Fibroblast of lung (primary cell): Measurements from ENCODE around the gene PF4V1. TPM values are rescaled to one million over a fixed set of nuclear protein-coding genes. Genes with fewer than 3 reads are reported as not detected.

Source experiments
- DNase-seq, 2 donors: peaks; one replicate each; pipeline versions ENCODE4 v3.0.0 to v3.0.0-alpha.2; 2010; ENCODE audit warnings: low read depth in 2 of 2
- H2AFZ ChIP-seq: 2 replicates; pipeline ENCODE4 v1.5.1; 2012; ENCODE audit warnings: low read length, control low read depth, inconsistent platforms
- H3K27ac ChIP-seq: 2 replicates; pipeline ENCODE4 v1.5.1; 2011; ENCODE audit warnings: low read length, control low read depth; ENCODE audit not compliant: insufficient read depth
- H3K27me3 ChIP-seq: 2 replicates; pipeline ENCODE4 v1.5.1; 2011; ENCODE audit warnings: mild to moderate bottlenecking, low read length; ENCODE audit not compliant: control insufficient read depth, insufficient read depth
- H3K36me3 ChIP-seq: 2 replicates; pipeline ENCODE4 v1.5.1; 2011; ENCODE audit warnings: low read length; ENCODE audit not compliant: control insufficient read depth, insufficient read depth
- H3K4me1 ChIP-seq: 2 replicates; pipeline ENCODE4 v1.5.1; 2011; ENCODE audit warnings: low read length; ENCODE audit not compliant: control insufficient read depth, insufficient read depth; ENCODE audit errors: extremely low read depth
- H3K4me2 ChIP-seq: 2 replicates; pipeline ENCODE4 v1.5.1; 2011; ENCODE audit warnings: low read length, control low read depth; ENCODE audit not compliant: insufficient read depth; ENCODE audit errors: extremely low read depth
- H3K4me3 ChIP-seq, 4 experiments: fragments of 200-600 bp in 1 of 4; sonication (generic) in 1 of 4; replicated peaks in 1 of 4; 2 replicates each; pipeline ENCODE4 v1.5.1; 2011 to 2016; ENCODE audit warnings: low read length in 4 of 4, low read depth in 3 of 4, mild to moderate bottlenecking in 3 of 4, control low read depth in 2 of 4, inconsistent platforms in 1 of 4, mixed read lengths in 1 of 4; ENCODE audit not compliant: insufficient read depth in 1 of 4; ENCODE audit errors: control extremely low read depth in 1 of 4
- H3K79me2 ChIP-seq: 2 replicates; pipeline ENCODE4 v1.5.1; 2012; ENCODE audit warnings: mild to moderate bottlenecking, low read length, inconsistent platforms; ENCODE audit not compliant: control insufficient read depth, insufficient read depth
- H3K9ac ChIP-seq: 2 replicates; pipeline ENCODE4 v1.5.1; 2011; ENCODE audit warnings: mild to moderate bottlenecking, low read length, control low read depth; ENCODE audit not compliant: insufficient read depth
- H3K9me3 ChIP-seq: 2 replicates; pipeline ENCODE4 v1.5.1; 2012; ENCODE audit warnings: low read depth, low read length; ENCODE audit not compliant: control insufficient read depth, insufficient read depth
- H4K20me1 ChIP-seq: 2 replicates; pipeline ENCODE4 v1.5.1; 2011; ENCODE audit warnings: low read length; ENCODE audit not compliant: control insufficient read depth, insufficient read depth; ENCODE audit errors: extremely low read depth
- CTCF ChIP-seq, 2 donors: IDR thresholded peaks in 1 of 2; conservative IDR thresholded peaks in 1 of 2; 1 replicate in 1 of 2; 2 replicates in 1 of 2; pipeline ENCODE4 v1.5.1; 2011 to 2012; ENCODE audit warnings: low read length in 2 of 2, control low read depth in 1 of 2, inconsistent platforms in 1 of 2, low read depth in 1 of 2, mild to moderate bottlenecking in 1 of 2
- EZH2 ChIP-seq: IDR thresholded peaks from 2 replicates; pipeline ENCODE4 v1.5.1; 2012; ENCODE audit warnings: low read length, control low read depth, mild to moderate bottlenecking; ENCODE audit errors: missing control alignments
- polyA plus RNA-seq, 2 donors: library from polyadenylated mRNA; depleted of rRNA in 1 of 2; stranded (reverse) in 1 of 2; unstranded in 1 of 2; fragments of >200 nt; gene quantifications; 2 replicates each; pipeline ENCODE4 v1.2.1, GENCODE V29; 2011 to 2012; ENCODE audit warnings: missing spikeins in 1 of 2
- total RNA-seq: library from RNA; depleted of rRNA; stranded (reverse); fragments of >200 nt; gene quantifications from 2 replicates; pipeline ENCODE4 v1.2.1, GENCODE V29; 2014

PF4V1 gene
- total and polyA plus RNA-seq, 2 donors (not counting 1 experiment from before 2014, with no cell fraction given): not detected

DNA sequence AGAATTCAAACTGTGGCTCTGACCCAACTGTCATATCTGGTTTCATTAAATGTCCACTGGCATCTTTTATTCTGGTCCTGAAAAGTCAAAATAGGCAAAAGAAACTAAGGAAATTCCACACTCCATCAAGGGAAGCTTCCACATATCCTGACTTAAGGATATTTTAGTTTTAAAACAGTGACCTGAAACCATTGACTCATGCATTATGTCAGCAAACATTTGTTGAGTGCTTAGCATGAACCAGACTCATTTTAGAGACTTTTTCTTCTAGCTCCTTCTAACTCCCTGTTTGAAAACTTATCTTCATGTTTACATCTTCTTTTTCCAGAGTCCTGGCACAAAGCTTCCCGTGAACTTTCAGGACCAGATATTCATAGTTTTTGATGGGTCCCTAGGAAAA lies 9.2 kb downstream of the PF4V1 start:
- Histone ChIP-seq H3K4me1 (no peaks in the 10 kb centered on the region), H2AFZ (no peak overlapping the region), H3K79me2 (no peaks in the 10 kb centered on the region), H3K9ac (no peak overlapping the region), H3K36me3 (no peaks in the 10 kb centered on the region), H3K4me2 (no peak overlapping the region), H3K4me3 (no peak overlapping the region), H3K27ac (no peak overlapping the region), H3K27me3 (no peaks in the 10 kb centered on the region), H3K9me3 (no peaks in the 10 kb centered on the region), H4K20me1 (no peaks in the 10 kb centered on the region)
- peak; percentile 45 to 47 for DNase-seq
- TF ChIP-seq CTCF (conservative IDR thresholded peaks at IDR 0.05 in 1 of 2, IDR thresholded peaks at IDR 0.05 in 1 of 2; ENCODE audit: low read depth in 1 of 2, low read length in 2 of 2) (no peak), EZH2 (no peak)

GRCh38 chr4:73864365-73864764 lies 11.3 kb downstream of the PF4V1 start:
- Histone ChIP-seq H3K27ac (no peak overlapping the region), H3K9ac (no peak overlapping the region), H3K36me3 (no peaks in the 10 kb centered on the region), H4K20me1 (no peaks in the 10 kb centered on the region), H3K9me3 (no peaks in the 10 kb centered on the region), H3K79me2 (no peaks in the 10 kb centered on the region), H3K4me2 (no peak overlapping the region), H3K4me1 (no peaks in the 10 kb centered on the region), H3K4me3 (no peak overlapping the region), H2AFZ (no peak overlapping the region), H3K27me3 (no peaks in the 10 kb centered on the region)
- no peak for DNase-seq
- no peak for TF ChIP-seq EZH2
- TF ChIP-seq CTCF (conservative IDR thresholded peaks at IDR 0.05 in 1 of 2, IDR thresholded peaks at IDR 0.05 in 1 of 2; ENCODE audit: low read depth in 1 of 2, low read length in 2 of 2): peak in 1 of 2 donors; percentile 28

- no peak overlapping the region for H2AFZ ChIP-seq
- no peaks in the 10 kb centered on the region for H3K27me3 ChIP-seq
- no peaks in the 10 kb centered on the region for H3K9me3 ChIP-seq
Measured at GRCh38 chr4:73864961-73865360, 11.9 kb downstream of the PF4V1 start.

More at GRCh38 chr4:73864961-73865360, 11.9 kb downstream of the PF4V1 start:
- Histone ChIP-seq H3K36me3 (no peaks in the 10 kb centered on the region), H3K4me3 (no peak overlapping the region), H3K27ac (no peak overlapping the region), H4K20me1 (no peaks in the 10 kb centered on the region), H3K79me2 (no peaks in the 10 kb centered on the region), H3K4me1 (no peaks in the 10 kb centered on the region), H3K4me2 (no peak overlapping the region), H3K9ac (no peak overlapping the region)
- no peak for TF ChIP-seq EZH2
- TF ChIP-seq CTCF (conservative IDR thresholded peaks at IDR 0.05 in 1 of 2, IDR thresholded peaks at IDR 0.05 in 1 of 2; ENCODE audit: low read depth in 1 of 2, low read length in 2 of 2): no peak
- DNase-seq: no peak
